Left forelimb (tissue), 1 donor: ENCODE measurements around the gene EFCC1.

Source experiments
- DNase-seq: peaks from one replicate; pipeline ENCODE4 v3.0.0-alpha.2; 2018; ENCODE audit warnings: low spot score

EFCC1 gene

DNA sequence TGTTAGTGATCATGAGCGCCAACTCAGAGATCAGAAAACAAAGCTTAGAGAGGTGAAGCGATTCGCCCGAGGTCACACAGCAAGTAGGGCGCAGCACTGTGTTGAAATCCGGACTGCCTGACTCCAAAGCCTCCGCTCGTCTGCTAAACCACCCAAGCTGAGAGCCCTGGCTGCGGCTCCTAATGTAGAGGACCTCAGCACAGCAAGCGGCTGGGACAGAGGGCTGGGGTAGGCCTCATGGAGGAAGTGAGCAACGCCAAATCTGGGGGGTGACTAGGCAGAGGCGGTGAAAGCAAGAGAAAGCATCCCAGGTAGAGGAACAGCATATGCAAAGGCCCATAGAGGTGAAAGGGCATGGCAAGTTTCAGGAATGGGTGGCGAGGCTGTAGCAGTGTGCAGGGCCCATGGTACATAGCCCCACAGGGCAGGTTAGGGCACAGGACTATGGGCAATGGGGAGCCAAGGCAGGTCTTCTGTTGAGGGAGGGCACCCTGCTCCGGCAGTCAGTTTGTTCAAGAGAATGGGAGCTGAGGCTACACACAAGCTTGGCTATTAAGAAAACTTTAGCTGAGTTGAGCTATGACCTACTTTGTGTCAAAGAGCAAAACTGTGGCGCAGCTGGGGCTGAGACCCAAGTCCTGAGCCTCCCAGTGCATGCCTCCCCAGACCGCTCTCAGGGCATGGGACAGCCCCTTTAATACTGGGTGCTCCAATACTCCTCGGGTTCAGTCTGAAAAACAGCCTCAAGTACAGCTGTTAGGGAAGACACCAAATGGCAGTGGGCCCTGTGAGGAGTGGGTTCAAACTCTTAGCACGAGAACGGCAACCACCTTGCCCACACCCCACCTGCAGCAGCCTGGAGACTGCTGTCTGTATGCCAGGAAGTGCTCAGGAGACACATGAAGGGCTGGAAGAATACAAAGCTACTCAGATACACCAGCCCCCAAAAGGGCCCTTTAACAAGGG is 6.2 kb upstream of the EFCC1 start:
- no peak for DNase-seq

DNA sequence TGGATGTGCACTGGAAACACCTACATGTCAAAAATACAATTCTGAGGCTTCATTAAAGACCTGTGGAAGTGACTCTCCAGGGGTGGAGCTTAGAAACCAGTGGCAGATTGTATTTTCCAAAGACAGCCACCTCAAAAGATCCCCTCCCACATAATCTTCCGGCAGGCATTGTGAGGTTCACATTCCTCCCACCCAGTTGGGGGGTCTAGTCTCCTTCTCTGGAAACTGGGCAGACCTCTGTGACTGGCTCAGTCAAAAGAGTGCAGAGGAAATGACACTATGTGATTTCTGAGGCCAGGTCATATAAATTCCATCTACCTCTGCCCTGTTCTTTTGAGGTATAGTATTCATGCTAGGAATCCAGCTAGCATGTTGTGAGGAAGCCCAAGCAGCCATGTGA is 5.4 kb upstream of the EFCC1 start:
- no peak for DNase-seq

DNA sequence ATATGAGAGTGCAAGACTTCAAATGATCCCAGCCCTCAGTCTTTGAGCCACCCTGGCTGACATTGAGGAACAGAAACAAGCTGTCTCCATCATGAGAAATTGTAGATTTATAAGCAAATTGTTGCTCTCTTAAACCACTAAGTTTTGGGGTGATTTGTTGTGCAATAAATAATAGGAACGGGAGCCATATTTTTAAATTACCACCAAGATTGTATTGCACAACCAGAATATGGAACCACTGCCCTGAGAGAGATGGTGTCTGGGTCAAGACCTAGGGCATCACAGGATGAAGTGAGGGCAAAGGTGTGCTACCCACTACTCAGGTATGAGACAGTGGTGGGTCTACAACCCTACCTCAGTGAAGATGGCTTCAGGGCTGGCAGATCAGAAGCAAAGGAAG is 4.9 kb upstream of the EFCC1 start:
- no peak for DNase-seq

DNA sequence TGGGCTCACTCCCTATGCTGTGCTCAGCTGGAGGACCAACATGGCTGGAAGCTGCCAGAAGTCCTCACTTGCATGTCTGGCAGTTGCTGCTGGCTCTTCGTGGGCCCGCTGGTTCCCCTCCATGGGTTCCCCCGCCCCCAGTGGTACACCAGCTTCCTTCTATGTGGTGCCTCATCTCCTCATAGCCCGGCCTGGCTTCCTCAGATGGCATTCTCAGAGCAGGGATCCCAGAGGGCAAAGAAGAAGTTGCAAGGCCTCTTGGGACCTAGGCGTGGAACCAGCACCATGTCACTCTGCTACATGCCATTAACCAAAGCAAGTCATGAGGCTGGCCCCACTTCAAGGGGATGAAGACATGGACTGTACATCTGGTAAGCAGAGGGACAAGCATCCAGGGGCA is 4.4 kb upstream of the EFCC1 start:
- DNase-seq = no peak

DNA sequence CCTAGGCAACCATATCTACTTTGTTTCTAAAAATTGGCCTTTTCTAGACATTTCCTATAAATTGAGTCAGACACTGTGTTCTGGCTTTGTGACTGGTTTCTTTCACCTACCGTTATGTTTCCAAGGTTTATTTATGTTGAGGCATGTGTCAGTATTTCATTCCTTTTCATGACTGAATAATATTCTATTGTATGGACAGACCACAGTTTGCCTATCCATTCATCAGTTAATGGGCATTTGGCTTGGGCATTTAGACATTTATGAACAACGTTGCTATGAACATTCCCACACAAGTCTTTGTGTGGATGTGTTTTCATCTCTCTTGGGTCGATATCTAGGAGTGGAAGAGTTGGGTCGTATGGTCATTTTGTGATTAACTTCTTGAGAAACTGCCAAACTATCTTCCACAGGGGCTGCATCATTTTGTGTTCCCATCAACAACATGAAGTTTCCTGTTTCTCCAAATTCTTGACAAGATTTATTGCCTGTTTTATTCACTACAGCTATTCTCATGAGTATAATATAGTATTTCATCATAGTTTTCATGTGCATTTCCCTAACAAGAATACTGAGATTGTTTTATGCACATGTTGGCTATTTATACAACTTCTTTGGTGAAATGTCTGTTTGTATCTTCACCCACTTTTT is 3.5 kb upstream of the EFCC1 start:
- no peak for DNase-seq

DNA sequence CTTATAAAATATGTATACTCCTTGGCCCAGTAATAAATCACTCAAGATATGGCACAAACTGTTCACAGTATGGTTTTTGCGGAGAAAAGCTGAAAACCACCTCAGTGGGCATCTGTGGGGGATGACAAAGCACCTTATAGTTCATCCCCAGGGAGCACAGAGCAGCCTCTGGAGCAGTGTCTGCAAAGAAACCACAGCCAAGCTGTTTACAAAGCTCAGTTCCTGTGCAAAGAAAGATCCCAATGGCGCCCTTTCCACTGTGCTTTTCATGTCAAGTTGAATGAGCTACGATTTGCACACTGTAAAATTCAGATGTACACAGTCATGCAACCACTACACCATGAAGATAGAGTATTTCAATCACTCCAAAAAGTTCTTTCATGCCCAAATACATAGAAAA is 2.5 kb upstream of the EFCC1 start:
- no peak for DNase-seq

DNA sequence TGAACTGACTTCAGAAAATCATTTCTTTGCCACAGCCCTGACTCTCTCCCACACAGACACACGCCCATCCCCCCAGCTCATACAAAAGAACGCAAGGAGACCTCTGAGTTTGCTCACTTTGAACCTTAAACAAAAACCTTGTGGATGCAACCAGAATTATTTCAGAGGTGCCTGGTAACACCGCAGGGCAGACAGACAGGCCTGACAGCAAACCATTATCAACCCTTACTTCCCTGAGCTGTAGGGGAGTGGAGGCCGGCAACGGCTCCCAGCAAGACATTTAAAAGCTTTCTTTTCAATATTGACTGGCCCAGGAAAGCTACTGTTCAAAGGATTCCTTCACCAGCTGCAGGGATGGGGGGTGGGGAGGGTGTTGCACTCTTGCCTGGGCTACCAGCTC is 2.0 kb upstream of the EFCC1 start:
- no peak for DNase-seq

DNA sequence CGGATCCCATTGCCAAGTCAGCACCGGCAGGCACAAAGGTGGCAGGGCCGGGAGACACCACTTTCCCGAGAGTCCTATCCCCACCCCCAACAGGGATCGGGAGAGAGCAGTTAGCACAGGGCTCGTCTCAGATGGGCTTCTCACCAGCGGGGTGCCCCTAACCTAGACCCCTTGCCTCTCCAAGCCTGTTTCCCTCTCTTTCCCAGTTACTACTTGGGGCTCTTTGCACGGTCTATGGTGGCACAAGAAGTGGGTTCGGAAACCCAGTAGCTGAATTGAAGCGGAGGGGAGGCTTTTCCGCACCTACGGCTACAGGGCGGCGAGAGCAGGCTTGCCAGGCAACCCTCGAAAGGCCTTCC is 383 bp upstream of the EFCC1 start:
- DNase-seq = no peak

DNA sequence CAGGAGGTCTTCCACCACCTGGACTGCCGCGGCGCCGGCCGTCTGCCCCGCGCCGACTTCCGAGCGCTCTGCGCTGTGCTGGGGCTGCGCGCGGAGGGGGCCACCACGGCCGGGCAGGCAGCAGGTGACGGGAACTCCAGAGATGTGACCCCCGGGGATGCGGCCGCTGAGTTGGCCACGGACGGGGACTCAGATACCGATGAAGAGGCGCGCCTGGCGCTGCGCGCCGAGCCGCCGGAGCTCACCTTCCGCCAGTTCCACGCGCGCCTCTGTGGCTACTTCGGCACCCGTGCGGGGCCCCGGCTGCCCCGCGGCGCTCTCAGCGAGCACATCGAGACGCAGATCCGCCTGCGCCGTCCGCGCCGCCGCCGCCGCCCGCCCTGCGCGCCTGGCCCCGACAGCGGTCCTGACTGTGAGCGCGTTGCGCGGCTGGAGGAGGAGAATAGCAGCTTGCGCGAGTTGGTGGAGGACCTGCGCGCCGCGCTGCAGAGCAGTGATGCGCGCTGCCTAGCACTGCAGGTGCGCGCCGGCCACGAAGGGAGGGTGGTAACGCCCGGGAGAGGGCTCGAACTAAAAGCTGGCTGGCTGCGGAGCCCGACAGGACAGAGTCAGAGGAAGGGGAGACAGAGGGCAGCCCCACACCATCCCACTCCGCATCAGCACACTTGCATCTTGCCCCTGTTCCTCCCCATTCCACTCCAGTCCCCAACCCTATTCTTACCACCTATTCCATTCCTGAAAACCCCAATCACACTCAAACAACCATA is 885 bp downstream of the EFCC1 start:
- DNase-seq = no peak

DNA sequence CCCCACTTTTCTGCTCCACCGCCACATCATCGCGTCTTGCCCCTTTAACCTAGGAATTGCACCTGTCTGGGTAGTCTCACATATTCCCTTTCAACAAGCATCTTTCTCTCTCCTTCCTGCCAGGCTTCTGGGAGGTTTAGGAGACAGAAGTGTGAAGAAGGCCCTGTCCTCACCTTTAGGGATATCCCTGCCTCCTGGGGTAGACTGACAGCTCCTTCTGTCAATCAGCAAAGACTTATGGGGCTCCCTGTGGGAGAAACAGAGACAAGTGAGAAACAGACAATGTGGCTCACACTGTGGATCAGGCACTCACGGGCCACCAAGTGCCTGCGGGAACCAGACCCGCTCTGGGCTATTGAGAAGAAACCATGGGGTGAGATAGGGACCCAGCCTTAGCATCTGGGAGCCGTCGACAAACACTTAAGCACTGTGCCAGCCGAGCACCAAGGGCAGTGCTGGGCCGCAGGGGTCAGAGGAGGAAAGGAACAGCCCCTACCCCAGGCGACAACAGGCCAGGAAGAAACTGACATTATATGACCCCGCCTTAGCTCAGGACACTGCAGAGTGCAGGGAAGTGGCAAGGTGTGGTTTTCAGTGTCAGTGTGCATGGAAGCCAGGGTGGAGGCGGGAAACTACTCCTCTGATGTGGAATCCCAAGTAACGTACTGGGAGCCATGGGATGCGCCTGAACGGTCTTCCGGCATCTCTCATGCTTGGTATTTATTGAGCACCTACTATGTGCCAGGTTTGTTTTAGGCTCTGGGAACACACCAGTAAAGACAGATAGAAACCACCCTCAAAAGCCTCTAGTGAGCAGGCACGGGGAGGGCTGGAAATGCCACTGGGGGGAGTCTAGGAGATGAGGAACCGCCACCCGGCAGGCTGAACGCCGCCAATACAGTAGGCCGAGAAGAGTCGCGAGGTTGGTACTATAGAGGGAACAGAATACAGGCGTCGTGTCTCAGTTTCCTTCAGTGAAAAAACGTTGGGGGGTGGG is 1.8 kb downstream of the EFCC1 start:
- DNase-seq = no peak

DNA sequence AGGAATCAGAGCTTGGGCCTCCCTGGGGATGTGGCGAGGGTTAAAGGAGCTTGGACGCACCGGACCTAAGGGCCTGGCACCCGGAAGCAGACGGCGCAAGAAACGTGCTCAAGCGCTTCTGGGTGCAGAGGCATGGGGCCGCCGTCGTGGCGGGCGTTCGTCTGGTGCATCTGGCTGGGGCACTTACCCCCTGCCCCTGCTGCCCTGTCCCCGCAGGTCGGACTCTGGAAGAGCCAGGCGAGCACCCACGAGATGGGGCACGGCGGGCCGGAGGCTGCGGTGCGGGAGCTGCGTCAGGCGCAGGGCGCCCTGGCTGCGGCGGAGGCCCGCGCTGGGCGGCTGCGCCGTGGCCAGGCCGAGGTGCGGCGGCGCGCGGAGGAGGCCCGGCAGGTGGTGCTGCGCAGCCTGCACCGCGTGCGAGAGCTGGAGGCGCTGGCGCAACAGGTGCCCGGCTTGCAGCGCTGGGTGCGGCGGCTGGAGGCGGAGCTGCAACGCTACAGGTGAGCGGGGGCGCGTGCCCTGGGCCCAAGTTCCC is 2.5 kb downstream of the EFCC1 start:
- no peak for DNase-seq

DNA sequence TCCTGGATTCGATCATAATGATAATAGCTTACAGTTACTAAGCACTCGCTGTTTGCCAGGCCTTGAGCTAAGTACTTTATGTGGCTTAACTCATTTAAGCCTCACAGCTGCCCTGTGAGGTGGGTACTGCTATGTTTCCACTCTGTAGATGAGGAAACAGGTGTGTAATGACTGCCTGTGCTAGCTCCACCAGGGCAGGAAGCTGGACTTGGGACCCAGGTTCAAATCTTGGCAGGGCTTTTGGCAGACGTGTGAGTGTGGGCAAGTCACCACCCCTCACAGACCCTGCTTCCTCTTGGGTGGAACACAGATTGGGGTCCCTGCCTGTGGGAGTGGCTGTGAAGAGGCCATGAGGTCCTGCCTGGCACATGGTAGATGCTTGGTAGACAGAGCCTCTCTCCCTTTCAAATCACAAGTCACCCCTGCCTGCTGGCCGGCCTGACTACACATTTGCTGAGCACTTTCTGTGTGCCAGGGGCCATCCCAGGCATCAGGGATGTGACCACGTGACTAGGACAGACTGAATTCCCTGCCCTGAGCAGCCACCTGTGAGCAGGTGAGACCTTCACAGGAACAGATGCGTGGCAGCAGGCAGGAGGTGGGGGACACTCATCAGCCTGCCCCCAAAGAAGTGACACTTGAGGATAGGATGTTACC is 3.7 kb downstream of the EFCC1 start:
- DNase-seq = no peak

DNA sequence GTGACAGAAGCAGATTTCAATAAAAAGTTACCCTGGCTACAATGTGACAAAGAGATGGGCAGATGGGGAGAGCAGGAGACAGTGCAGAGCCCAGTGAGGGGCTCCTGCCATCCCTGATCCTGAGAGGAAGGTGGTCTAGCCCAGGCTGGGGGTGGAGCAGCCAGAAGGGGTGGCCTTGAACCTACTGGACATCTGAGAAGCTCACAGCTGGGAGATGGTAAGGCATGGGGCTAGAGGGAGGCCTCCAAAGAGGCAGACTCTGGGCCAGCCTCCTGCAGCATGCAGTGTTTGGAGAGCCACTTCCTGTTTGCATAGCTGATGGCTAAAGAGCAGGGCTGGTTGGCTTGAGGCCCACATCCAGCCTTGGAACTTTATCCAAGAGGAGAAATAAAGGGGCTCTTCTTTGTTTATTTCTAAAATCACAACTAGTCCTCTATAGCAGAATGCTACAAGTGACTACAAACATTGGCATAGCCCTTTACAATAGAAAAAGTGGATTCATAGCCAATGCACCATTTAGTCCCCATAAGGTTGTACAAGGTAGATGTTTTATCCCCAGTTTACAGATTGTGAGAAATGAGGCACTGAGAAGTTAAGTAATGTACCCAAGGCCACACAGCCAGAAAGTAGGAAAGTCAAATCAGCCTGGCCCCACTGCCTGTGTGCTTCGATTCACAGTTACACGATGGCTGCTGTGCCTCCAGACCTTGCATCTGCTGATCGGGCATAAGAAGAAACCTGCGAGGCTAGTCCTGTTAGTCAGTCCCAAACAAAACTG is 4.6 kb downstream of the EFCC1 start:
- no peak for DNase-seq

DNA sequence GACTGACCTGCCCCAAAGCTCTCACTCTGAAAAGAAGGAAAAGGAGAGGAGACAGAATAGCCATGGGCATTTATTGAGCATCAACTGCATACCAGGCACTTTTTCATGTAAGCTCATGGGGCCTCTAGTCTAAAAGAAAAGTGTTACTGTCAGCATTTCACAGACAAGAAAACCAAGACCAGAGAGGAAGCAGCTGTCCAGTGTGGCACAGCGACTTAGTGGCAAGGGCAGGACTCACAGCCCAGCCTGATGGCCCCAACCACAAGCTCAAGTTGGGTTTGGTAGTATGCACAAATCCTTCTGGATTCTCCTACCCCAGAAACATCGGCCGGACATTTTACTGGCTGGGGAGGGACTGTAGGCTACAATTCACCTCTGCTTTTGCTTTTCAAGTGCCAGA is 5.8 kb downstream of the EFCC1 start:
- DNase-seq = no peak

DNA sequence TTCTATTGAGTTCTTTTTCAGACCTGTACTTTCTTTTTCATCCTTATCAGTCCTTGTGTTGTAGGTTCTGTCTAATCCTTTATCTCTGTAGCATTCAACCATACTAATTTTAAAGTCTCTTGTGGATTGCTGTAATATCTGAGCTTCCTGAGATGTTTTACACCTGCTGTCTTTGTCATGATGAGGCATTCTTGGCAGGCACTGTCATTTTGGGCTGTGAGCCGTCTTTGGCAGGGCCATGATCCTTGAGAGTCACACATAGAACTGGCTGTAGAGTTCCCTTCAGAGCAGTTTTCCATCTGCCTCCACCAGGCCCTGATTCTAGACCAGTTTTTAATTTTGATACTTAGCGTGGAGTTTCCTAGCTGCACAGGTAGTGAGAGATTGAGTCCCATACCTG is 6.7 kb downstream of the EFCC1 start:
- DNase-seq = no peak

DNA sequence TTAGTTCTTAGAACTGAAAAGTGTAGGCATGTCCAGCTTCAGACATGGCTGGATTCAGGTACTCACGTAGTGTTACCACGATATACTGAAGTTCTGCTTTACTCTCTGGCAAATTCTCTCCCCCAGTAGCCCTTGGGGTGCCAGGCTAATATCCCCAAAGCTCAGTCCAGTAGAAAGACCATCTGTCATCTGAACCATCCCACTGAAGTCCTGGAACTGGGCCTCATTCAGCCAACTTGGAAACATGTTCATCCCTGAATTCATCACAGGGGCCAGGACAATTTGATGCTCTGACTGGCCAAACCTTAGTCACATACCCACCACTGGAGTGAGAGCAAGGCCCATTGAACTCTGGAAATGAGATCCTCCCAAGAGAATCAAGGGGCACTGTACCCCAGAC is 8.2 kb downstream of the EFCC1 start:
- no peak for DNase-seq

DNA sequence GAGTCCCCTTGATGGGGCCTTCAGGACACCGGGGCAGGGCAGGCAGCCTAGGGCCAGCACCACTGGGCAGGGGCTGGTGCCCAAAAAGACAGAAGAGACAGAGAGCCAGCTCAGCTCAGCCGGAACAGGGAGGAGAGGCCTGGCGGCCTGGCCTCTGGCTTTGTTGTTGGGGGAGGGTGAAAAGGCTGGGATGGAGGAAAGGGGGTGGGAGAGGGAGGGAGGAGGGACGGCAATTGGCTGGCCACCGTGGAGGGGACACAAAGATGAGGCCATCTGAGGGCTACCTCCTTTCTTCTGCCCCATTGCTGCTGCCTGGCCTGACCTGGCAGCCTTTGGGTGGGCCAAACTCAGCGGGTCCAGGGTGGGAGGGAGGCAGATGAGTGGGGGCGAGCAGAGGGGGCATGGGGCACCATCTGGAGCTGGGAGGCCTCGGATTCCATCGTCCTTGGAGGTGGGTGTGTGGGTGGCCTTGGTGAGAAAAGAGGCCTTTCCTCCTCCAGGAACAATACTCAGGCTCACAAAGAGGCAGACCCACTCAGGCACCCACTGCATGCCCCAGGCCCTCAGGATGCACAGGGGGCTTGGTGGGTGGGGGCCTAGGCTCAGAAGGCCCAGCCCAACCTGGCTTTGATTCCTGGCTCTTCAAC is 9.3 kb downstream of the EFCC1 start:
- DNase-seq = no peak

DNA sequence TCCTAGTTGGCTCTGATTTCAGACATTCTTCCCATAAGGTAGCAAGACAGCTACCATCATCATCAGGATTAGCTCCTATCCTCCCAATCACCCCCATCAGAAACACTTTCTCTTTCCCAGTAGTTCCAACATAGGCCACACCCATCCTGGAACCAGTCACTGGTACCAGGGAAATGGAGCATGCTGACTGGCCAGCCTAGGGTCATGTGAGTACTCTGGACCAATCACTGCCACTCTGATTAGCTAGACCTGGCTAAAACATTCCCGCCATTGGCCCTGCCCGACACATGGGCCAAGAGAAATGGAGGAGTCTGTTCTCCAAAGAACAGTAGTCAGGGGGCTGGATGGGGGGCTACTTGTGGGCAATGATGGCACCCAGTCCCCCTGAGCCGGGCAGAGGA is 12.4 kb downstream of the EFCC1 start:
- no peak for DNase-seq

DNA sequence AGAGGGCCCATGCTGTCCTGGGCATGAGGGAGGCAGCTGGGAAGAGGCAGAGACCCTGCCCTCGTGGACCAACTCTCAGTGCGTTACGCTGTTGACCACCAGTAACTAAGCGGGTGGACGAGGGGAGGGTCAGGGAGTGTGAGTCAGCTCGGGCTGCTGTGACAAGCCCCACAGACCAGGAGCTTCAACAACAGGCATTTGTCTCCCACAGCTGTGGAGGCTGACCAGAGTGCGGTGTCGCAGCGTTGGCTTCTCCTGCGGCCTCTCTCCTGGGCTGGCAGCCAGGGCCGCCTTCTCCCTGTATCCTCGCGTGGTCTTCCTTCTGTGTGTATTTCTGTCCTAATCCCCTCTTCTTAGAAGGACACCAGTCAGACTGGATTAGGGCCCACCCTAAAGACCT is 13.0 kb downstream of the EFCC1 start:
- no peak for DNase-seq
